SK-N-SH treated with all-trans-retinoic acid at 6 μM for 48 hours (cell line): Measurements from ENCODE around the gene IFIT3.

Experiments
- ESRRG ChIP-seq: fragments of 250-450 bp; sonication (Bioruptor Pico); IDR thresholded peaks from 2 replicates; pipeline ENCODE4 v1.6.1; 2021; ENCODE audit warnings: mild to moderate bottlenecking
- ISL1 ChIP-seq: fragments of 250-450 bp; sonication (Bioruptor Pico); IDR thresholded peaks from 2 replicates; pipeline ENCODE4 v2.1.2; 2022; ENCODE audit warnings: mild to moderate bottlenecking, moderate library complexity
- OSR1 ChIP-seq: fragments of 250-450 bp; sonication (Bioruptor Pico); IDR thresholded peaks from 2 replicates; pipeline ENCODE4 v1.8.0; 2022; ENCODE audit warnings: moderate library complexity, mild to moderate bottlenecking, inconsistent platforms
- RARB ChIP-seq: fragments of 250-450 bp; sonication (Bioruptor Pico); IDR thresholded peaks from 2 replicates; pipeline ENCODE4 v1.8.0; 2021; ENCODE audit warnings: mild to moderate bottlenecking, moderate library complexity
- ZFP3 ChIP-seq: fragments of 250-450 bp; sonication (Bioruptor Pico); IDR thresholded peaks from 2 replicates; pipeline ENCODE4 v1.5.0; 2020; ENCODE audit warnings: mild to moderate bottlenecking, moderate library complexity
- ZNF70 ChIP-seq: fragments of 450-650 bp; formaldehyde crosslinking; IDR thresholded peaks from 2 replicates; pipeline ENCODE4 v1.5.0; 2020; ENCODE audit warnings: mild to moderate bottlenecking, moderate library complexity

- TF ChIP-seq OSR1 (CRISPR knock-in tag) (no peak), ZNF70 (no peak), ZFP3 (CRISPR knock-in tag) (no peak), ISL1 (CRISPR knock-in tag) (no peak), ESRRG (no peak), RARB (CRISPR knock-in tag) (no peak)
These were observed 56.9 kb downstream of the IFIT3 start for GRCh38 chr10:89384474-89385340.
